Transverse colon (tissue), 4 donors: ENCODE results near the gene FABP3. TPM values are rescaled to one million over a fixed set of nuclear protein-coding genes. Genes with fewer than 3 reads are reported as not detected.
"Not testable (repeated sequence)": the region's sequence is repeated elsewhere in the genome, so short reads cannot be mapped to it uniquely, and the experiment has no call there.

ENCODE experiments used
- DNase-seq: peaks from one replicate; pipeline ENCODE4 v3.0.0-alpha.2; 2019
- H3K27ac ChIP-seq, 4 donors: fragments of 200-600 bp; sonication (generic); 2 replicates each; pipeline ENCODE4 v1.5.1; 2016 to 2018; ENCODE audit warnings: inconsistent platforms in 4 of 4
- H3K27me3 ChIP-seq: fragments of 200-600 bp; sonication (generic); 2 replicates; pipeline ENCODE4 v1.5.1; 2017; ENCODE audit warnings: inconsistent platforms
- H3K36me3 ChIP-seq, 4 donors: fragments of 200-600 bp; sonication (generic); 2 replicates each; pipeline ENCODE4 v1.5.1; 2017 to 2019; ENCODE audit warnings: inconsistent platforms in 4 of 4
- H3K4me1 ChIP-seq, 4 donors: fragments of 200-600 bp; sonication (generic); 2 replicates each; pipeline ENCODE4 v1.5.1; 2017 to 2020; ENCODE audit warnings: inconsistent platforms in 4 of 4
- H3K4me3 ChIP-seq, 4 donors: fragments of 200-600 bp; sonication (generic); 1 replicate in 1 of 4; 2 replicates in 3 of 4; pipeline versions ENCODE4 v1.5.1 to v1.6.1; 2017 to 2019; ENCODE audit warnings: inconsistent platforms in 4 of 4
- H3K9me3 ChIP-seq, 2 donors: fragments of 200-600 bp; sonication (generic); 2 replicates each; pipeline ENCODE4 v1.5.1; 2017 to 2019; ENCODE audit warnings: inconsistent platforms in 2 of 2
- EP300 ChIP-seq: sonication (generic); formaldehyde crosslinking; IDR thresholded peaks from one replicate; pipeline ENCODE4 v1.6.1; 2017; ENCODE audit warnings: antibody characterized with exemption, low read depth
- POLR2A ChIP-seq: fragments of 450-650 bp; IDR thresholded peaks from one replicate; pipeline ENCODE4 v1.6.1; 2016; ENCODE audit warnings: antibody characterized with exemption, mild to moderate bottlenecking, moderate library complexity
- POLR2AphosphoS5 ChIP-seq, 3 donors: sonication (generic); formaldehyde crosslinking; IDR thresholded peaks; one replicate each; pipeline ENCODE4 v1.6.1; 2016; ENCODE audit warnings: antibody characterized with exemption in 3 of 3
- whole genome bisulfite sequencing, 2 donors: methylation state at CpG; one replicate each; pipeline ENCODE4 v1.1.5; 2018; ENCODE audit warnings: low coverage in 1 of 2; 5-methylcytosine and 5-hydroxymethylcytosine counted together
- in situ Hi-C, 4 donors: fragments of 200-750 bp; cut with MboI; loops; one replicate each; pipeline versions ENCODE4 v1.15.0 to v1.15.1; 2017; ENCODE audit warnings: low sequenced_read_pairs in 3 of 4, low pct_ligation_motif_present in 1 of 4, low pct_unique_long_range_greater_than_20kb in 1 of 4
- intact Hi-C: fragments of 100-400 bp; cut with DNase I; formaldehyde crosslinking; loops from one replicate; pipeline ENCODE4 v1.15.1; 2023; ENCODE audit warnings: low total_unique reads
- total RNA-seq, 4 donors: library from RNA; depleted of rRNA; stranded (reverse); fragments of >200 nt; gene quantifications; one replicate each; pipeline ENCODE4 v1.1.0, GENCODE V29; 2016
- TF ChIP-seq, protein P1 (sequence below), 5 experiments: fragments of 200-600 bp in 3 of 5; fragments of 450-650 bp in 2 of 5; sonication (generic) in 3 of 5; IDR thresholded peaks; 1 replicate in 2 of 5; 2 replicates in 3 of 5; pipeline ENCODE4 v1.5.1; 2016 to 2017; ENCODE audit warnings: antibody characterized with exemption in 5 of 5, inconsistent platforms in 3 of 5, mild to moderate bottlenecking in 2 of 5, moderate library complexity in 1 of 5

FABP3 gene
- total RNA-seq, 4 donors from 2014 or later: 5.9 to 7.6 TPM; not detected in 2

DNA sequence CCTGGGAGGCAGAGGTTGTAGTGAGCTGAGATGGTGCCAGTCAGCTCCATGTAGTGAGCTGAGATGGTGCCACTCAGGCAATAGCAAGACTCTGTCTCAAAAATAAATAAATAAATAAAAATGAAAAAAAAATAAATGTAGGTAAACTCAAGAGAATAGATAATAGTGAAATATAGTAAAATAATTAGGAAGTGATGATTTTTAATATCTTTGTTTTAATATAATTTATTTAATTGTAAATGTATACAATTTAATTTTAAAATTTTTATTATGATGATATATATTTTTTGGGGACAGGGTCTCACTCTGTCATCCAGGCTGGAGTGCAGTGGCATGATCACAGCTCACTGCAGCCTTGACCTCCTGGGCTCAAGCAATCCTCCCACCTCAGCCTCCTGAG is 20.6 kb upstream of the FABP3 start:
- TF ChIP-seq POLR2AphosphoS5 (IDR thresholded peaks at IDR 0.05): no peak
- DNase-seq: no peak
- Histone ChIP-seq H3K4me1 (peaks cover 7 to 24% (median 13%) of the 10 kb centered on the region in 4 donors), H3K27me3 (no peaks in the 10 kb centered on the region), H3K9me3 (no peaks in the 10 kb centered on the region), H3K4me3 (no peak overlapping the region), H3K36me3 (no peaks in the 10 kb centered on the region), H3K27ac (no peak overlapping the region)
- in situ Hi-C loops: no loop called here
- intact Hi-C loops: no loop called here

DNA sequence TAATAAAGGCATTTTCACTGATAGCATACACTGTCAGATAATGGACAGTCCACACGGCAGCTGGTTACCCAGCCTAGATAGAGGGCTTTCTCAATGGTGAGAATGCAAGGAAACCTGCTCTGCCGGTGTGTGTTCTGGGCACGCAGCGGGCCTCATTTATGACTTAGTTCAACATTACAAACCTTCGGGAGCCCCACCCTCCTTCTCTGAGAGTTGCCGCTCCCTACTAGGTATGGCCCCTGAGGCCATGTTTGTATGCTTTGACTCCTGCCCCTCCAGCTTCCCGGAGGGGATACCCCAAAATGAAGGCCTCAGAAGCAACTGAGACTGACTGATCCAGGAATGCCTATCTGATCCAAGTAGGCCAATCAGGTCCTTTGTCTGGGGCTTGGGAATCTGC is 17.2 kb upstream of the FABP3 start:
- TF ChIP-seq POLR2AphosphoS5 (IDR thresholded peaks at IDR 0.05): peak in 2 of 3 donors; percentile 26 to 52
- TF ChIP-seq POLR2A: no peak
- in situ Hi-C loops: no loop called here
- intact Hi-C loops: no loop called here
- 40 to 64% methylated on average over 2 to 7 of the region's 7 CpGs for whole genome bisulfite sequencing, 2 donors
- H3K27ac ChIP-seq: peak overlapping the region; percentile 71 to 79 (median 78)
- no peak overlapping the region for H3K4me3 ChIP-seq
- peaks cover 7 to 23% (median 12%) of the 10 kb centered on the region in 4 donors for H3K4me1 ChIP-seq
- H3K27me3 ChIP-seq: no peaks in the 10 kb centered on the region
- DNase-seq: peak; percentile 86
- no peaks in the 10 kb centered on the region for H3K9me3 ChIP-seq
- no peaks in the 10 kb centered on the region for H3K36me3 ChIP-seq

DNA sequence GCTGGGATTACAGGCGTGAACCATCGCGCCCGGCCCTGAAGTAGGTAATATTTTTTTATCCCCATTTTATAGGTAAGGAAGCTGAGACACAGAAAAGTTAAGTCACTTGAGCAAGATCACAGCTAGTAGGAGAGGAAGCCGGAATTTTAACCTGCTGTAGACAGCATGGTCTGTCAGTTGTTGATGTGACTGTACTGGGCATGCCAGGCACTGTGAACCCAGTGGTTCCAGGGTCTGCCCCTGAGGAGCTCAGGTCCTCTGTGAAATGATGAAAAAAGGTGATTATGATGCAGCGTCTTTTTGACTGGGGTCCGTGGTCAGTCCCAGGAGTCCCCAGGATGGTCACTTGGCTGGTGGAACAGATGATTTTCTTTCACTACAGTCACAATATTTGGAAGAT is 16.7 kb upstream of the FABP3 start:
- in situ Hi-C loops: no loop called here

DNA sequence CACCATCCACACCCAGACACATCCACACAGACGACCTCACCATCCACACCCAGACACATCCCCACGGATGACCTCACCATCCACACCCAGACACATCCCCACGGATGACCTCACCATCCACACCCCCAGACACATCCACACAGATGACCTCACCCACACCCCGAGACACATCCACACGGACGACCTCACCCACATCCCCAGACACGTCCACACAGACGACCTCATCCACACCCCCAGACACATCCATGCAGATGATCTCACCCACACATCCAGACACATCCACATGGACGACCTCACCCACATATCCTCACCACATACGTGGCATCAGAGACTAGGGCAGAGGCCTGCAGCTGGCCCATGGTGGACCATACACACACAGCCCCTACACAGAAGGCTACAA is 14.7 kb upstream of the FABP3 start:
- Histone ChIP-seq H3K4me1 (peaks cover 0 to 33% (median 10%) of the 10 kb centered on the region in 4 donors), H3K9me3 (no peaks in the 10 kb centered on the region), H3K27me3 (no peaks in the 10 kb centered on the region), H3K4me3 (no peak overlapping the region), H3K27ac (no peak overlapping the region), H3K36me3 (no peaks in the 10 kb centered on the region)
- TF ChIP-seq, protein P1, sequence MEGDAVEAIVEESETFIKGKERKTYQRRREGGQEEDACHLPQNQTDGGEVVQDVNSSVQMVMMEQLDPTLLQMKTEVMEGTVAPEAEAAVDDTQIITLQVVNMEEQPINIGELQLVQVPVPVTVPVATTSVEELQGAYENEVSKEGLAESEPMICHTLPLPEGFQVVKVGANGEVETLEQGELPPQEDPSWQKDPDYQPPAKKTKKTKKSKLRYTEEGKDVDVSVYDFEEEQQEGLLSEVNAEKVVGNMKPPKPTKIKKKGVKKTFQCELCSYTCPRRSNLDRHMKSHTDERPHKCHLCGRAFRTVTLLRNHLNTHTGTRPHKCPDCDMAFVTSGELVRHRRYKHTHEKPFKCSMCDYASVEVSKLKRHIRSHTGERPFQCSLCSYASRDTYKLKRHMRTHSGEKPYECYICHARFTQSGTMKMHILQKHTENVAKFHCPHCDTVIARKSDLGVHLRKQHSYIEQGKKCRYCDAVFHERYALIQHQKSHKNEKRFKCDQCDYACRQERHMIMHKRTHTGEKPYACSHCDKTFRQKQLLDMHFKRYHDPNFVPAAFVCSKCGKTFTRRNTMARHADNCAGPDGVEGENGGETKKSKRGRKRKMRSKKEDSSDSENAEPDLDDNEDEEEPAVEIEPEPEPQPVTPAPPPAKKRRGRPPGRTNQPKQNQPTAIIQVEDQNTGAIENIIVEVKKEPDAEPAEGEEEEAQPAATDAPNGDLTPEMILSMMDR (IDR thresholded peaks at IDR 0.05): no peak
- TF ChIP-seq EP300 (no peak), POLR2A (no peak)
- DNase-seq: no peak
- 54 to 74% methylated on average over 7 to 10 of the region's 10 CpGs for WGBS, 2 donors
- in situ Hi-C loops: no loop called here
- intact Hi-C loops: no loop called here

More for the DNA sequence above, 16.7 kb upstream of the FABP3 start:
- Histone ChIP-seq H3K27me3 (no peaks in the 10 kb centered on the region), H3K4me1 (peaks cover 4 to 19% (median 8%) of the 10 kb centered on the region in 4 donors), H3K27ac (peak overlapping the region; percentile 71 to 79 (median 78)), H3K36me3 (no peaks in the 10 kb centered on the region), H3K4me3 (no peak overlapping the region), H3K9me3 (no peaks in the 10 kb centered on the region)
- intact Hi-C loops: no loop called here
- no peak for DNase-seq
- TF ChIP-seq EP300 (no peak), POLR2A (no peak), POLR2AphosphoS5 (IDR thresholded peaks at IDR 0.05) (no peak)
- TF ChIP-seq, protein P1 (IDR thresholded peaks at IDR 0.05): no peak
- WGBS, 2 donors: 77 to 87% methylated on average over 3 to 7 of the region's 7 CpGs

GRCh38 chr1:31386576-31387243 is 13.8 kb upstream of the FABP3 start:
- H3K36me3 ChIP-seq, intact Hi-C loops, H3K27ac ChIP-seq, in situ Hi-C loops, H3K27me3 ChIP-seq, H3K4me3 ChIP-seq, H3K9me3 ChIP-seq, DNase-seq: not testable (repeated sequence)
- peaks cover 0 to 42% (median 15%) of the 10 kb centered on the region in 4 donors for H3K4me1 ChIP-seq
- WGBS, 2 donors: 62 to 74% methylated on average over 4 to 8 of the region's 8 CpGs

- H3K9me3 ChIP-seq: no peaks in the 10 kb centered on the region
- peaks cover 5 to 39% (median 19%) of the 10 kb centered on the region in 4 donors for H3K4me1 ChIP-seq
- intact Hi-C loops: no loop called here
- DNase-seq: peak; percentile 40
- 0 to 30% methylated on average over 1 of the region's 1 CpG for WGBS, 2 donors
- no peaks in the 10 kb centered on the region for H3K36me3 ChIP-seq
- in situ Hi-C loops: no loop called here
- peak overlapping the region in 2 of 4 donors; percentile 25 to 40 for H3K27ac ChIP-seq
- H3K27me3 ChIP-seq: no peaks in the 10 kb centered on the region
- TF ChIP-seq POLR2A: peak; percentile 49
- peak in 2 of 3 donors; percentile 42 to 67 for TF ChIP-seq POLR2AphosphoS5 (IDR thresholded peaks at IDR 0.05)
- TF ChIP-seq EP300: no peak
- H3K4me3 ChIP-seq: no peak overlapping the region
These were observed 11.1 kb upstream of the FABP3 start for GRCh38 chr1:31383967-31384366.
